BLaER1 treated with 17β-estradiol and CSF1 and Interleukin-3, amounts not matched to agents 10 nM and 100 nM (cell line): ENCODE measurements around the gene MYBPC2.

Experiments used
- H3K27ac ChIP-seq, 11 experiments: shearing (Covaris generic); formaldehyde crosslinking; 2 replicates each; pipeline ENCODE4 v1.8.1; 2022
- H3K27me3 ChIP-seq, 11 experiments: shearing (Covaris generic); formaldehyde crosslinking; 2 replicates each; pipeline ENCODE4 v1.8.1; 2022
- H3K36me3 ChIP-seq, 11 experiments: shearing (Covaris generic); formaldehyde crosslinking; 2 replicates each; pipeline ENCODE4 v1.8.1; 2022
- H3K4me1 ChIP-seq, 10 experiments: shearing (Covaris generic); formaldehyde crosslinking; 2 replicates each; pipeline ENCODE4 v1.8.1; 2022
- H3K4me2 ChIP-seq, 11 experiments: shearing (Covaris generic); formaldehyde crosslinking; 2 replicates each; pipeline ENCODE4 v1.8.1; 2022
- H3K4me3 ChIP-seq, 10 experiments: shearing (Covaris generic); formaldehyde crosslinking; 2 replicates each; pipeline ENCODE4 v1.8.1; 2022
- H3K9ac ChIP-seq, 11 experiments: shearing (Covaris generic); formaldehyde crosslinking; 2 replicates each; pipeline ENCODE4 v1.8.1; 2022
- H3K9me3 ChIP-seq, 11 experiments: shearing (Covaris generic); formaldehyde crosslinking; replicated peaks in 1 of 11; 2 replicates each; pipeline ENCODE4 v1.8.1; 2022
- H4K20me1 ChIP-seq, 11 experiments: shearing (Covaris generic); formaldehyde crosslinking; 2 replicates each; pipeline ENCODE4 v1.8.1; 2022
- Cebpa-rat ChIP-seq, 11 experiments: shearing (Covaris generic); IDR thresholded peaks; 2 replicates each; pipeline ENCODE4 v1.8.1; 2022

The MYBPC2 gene

GRCh38 chr19:50509366-50509765, 76.7 kb downstream of the MYBPC2 start:
- Histone ChIP-seq H3K9me3 (no peaks in the 10 kb centered on the region), H3K36me3 (peaks cover 0 to 14% (median 0%) of the 10 kb centered on the region in 11 experiments; a peak in 3 of 22 replicates), H3K4me1 (peaks cover 41 to 65% (median 60%) of the 10 kb centered on the region in 10 experiments), H3K9ac (peak overlapping the region in 9 of 11 experiments; percentile 46 to 90 (median 70); a peak in 15 of 22 replicates), H3K4me3 (no peak overlapping the region), H3K27ac (peak overlapping the region in 10 of 11 experiments; percentile 72 to 91 (median 85); a peak in 19 of 22 replicates), H3K4me2 (peak overlapping the region; percentile 76 to 99 (median 90)), H4K20me1 (no peaks in the 10 kb centered on the region), H3K27me3 (no peaks in the 10 kb centered on the region)
- no peak for TF ChIP-seq Cebpa-rat (IDR thresholded peaks at IDR 0.05)

DNA sequence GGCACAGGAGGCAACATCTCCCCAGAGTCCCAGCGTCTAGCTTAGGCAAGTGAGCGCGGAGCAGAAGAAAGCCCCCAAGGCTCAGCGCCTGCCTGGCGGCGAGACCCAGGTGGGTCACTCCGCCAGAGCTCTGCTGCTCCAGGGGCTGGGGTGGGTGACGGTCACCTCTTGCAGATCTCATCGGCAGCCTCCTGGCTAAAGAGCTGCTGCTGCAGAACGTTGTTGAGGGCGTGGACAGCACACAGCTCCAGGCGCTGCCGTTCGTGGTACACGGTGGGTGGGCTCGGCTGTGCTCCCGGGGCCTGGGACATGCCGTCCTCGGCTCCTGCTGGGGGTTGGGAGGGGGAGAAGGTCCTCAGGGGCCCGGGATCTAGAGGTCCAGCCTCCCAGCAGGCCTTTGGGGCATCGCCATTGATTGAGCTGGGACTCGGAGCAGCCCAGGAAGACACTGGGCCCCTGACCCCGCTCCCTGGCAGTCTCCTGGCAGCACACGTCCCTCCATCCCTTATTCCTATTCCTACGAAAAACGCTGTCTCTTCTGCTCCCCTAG, 77.5 kb downstream of the MYBPC2 start:
- Histone ChIP-seq H3K9ac (peak overlapping the region; percentile 71 to 91 (median 83)), H3K9me3 (no peaks in the 10 kb centered on the region), H3K4me2 (peak overlapping the region; percentile 76 to 99 (median 90)), H3K4me3 (peak overlapping the region; percentile 55 to 86 (median 66)), H4K20me1 (no peaks in the 10 kb centered on the region), H3K4me1 (peaks cover 41 to 74% (median 68%) of the 10 kb centered on the region in 10 experiments), H3K27ac (peak overlapping the region; percentile 82 to 93 (median 86)), H3K27me3 (no peaks in the 10 kb centered on the region), H3K36me3 (peaks cover 0 to 13% (median 0%) of the 10 kb centered on the region in 11 experiments; a peak in 3 of 22 replicates)
- TF ChIP-seq Cebpa-rat (IDR thresholded peaks at IDR 0.05) = no peak

DNA sequence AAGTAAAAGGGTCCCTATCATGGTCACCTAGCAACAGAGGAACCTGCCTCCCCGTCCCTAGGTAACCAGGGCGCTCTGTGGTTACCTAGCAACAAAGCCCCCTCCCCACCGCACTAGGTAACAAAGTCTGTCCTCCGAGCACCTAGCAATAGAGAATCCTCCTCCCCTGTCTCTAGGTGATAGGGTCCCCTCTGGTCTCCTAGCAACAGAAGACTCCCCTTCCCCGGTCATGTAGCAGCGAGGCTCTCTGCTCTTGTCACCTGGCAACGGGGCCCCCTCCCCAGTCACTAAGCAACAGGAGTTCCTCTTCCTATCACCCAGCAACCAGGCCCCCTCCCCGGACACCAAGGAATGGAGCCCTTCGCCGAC, 78.0 kb downstream of the MYBPC2 start:
- Histone ChIP-seq H3K27ac (peak overlapping the region; percentile 82 to 93 (median 86)), H3K4me3 (peak overlapping the region; percentile 55 to 86 (median 66)), H3K4me2 (peak overlapping the region; percentile 76 to 99 (median 90)), H3K27me3 (no peaks in the 10 kb centered on the region), H4K20me1 (no peaks in the 10 kb centered on the region), H3K4me1 (peaks cover 41 to 78% (median 70%) of the 10 kb centered on the region in 10 experiments), H3K9me3 (no peaks in the 10 kb centered on the region), H3K9ac (peak overlapping the region; percentile 71 to 91 (median 83)), H3K36me3 (peaks cover 0 to 8% (median 0%) of the 10 kb centered on the region in 11 experiments; a peak in 3 of 22 replicates)
- TF ChIP-seq Cebpa-rat (IDR thresholded peaks at IDR 0.05) = no peak

DNA sequence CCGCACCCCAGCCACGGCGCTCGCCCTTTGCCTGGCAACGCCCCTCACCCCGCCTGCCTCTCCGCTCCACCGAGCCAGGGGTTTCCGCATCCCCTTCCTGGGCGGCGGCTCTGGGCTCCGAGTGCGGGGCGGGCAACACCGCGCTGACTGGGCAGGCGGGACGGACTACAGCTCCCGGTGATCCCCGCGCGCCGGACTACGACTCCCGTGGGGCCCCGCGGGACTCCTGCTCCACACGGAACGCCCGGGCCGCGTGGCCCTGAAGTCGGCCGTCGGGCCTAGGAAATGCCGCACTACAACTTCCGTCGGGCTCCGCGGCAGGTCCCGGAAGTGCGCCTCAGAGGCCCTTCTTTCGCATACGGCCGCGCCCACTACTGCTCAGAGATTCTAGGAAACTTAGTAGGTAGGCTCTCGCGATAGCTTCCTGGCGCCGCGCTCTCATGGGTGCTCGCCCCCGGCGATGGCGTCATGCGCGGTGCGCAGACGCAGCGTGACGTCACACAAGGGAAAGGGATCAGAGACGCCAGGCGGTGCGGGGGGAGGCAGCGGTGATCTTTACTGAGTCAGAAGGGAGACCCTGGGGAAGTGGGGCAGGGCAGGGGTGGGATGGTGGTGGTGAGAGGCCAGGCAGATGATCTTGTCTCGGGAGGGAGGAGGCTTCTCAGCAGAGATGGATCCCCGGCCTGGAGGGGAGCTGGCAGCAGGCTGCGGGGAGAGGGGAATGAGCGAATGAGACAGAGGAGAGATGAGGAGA, 78.6 kb downstream of the MYBPC2 start, which contains the start of gene JOSD2:
JOSD2 (minus strand) TSS at position 123 of the 754 bp plus-strand sequence. CDS start 760 bp downstream, outside the sequence.
- H3K9me3 ChIP-seq = no peaks in the 10 kb centered on the region
- no peaks in the 10 kb centered on the region for H4K20me1 ChIP-seq
- H3K4me1 ChIP-seq = peaks cover 41 to 78% (median 70%) of the 10 kb centered on the region in 10 experiments
- peak within 1 kb of the TSS; percentile 55 to 86 (median 66) for H3K4me3 ChIP-seq
- H3K36me3 ChIP-seq = peaks cover 0 to 2% (median 0%) of the 10 kb centered on the region in 11 experiments; a peak in 2 of 22 replicates
- peak within 1 kb of the TSS; percentile 76 to 99 (median 90) for H3K4me2 ChIP-seq
- peak within 1 kb of the TSS; percentile 71 to 91 (median 83) for H3K9ac ChIP-seq
- peak within 1 kb of the TSS; percentile 82 to 93 (median 86) for H3K27ac ChIP-seq
- no peaks in the 10 kb centered on the region for H3K27me3 ChIP-seq
- TF ChIP-seq Cebpa-rat (IDR thresholded peaks at IDR 0.05) = no peak

DNA sequence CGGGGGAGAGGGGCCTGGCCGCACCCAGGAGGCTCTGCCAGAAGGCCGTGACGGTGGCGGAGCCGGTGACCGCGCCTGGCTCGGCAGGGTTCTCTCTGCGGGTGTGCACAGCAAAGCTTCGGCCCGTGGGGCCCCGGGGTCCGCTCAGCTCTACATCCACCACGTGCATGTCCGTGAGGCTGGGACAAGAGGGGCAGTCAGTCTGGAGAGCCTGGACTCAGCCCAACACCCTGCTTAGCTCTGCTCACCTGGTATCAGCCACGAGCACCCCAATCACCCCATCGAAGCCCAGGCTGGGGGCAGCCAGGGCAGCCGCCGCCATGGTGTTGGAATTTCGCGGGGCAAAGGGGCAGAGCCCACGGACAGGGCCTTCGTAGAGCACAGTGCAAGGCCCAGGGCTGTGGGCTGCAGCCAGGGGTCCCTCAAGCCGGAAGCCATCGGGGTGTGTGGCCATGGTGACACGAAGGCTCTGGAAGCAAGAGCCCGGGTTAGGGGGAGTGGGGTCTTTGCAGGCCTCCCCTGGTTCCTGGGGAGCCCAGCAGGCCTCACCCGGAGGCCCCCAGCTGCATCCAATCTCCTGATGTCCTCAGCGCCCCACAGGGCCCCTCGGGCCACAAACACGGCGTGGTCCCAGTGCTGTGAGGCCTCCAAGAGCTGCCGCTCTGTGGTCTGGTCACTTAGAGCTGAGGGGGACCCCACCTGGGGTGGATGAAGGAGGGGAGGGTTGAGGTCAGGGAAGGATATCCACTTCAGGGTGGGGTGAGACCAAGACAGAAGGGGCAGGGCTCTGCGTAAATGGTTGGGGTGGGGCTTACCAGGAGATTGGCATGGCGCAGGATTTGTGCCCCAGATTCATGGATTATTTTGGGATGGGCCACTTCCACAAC, 79.7 kb downstream of the MYBPC2 start:
- H3K4me2 ChIP-seq = peak overlapping the region; percentile 58 to 92 (median 82)
- no peaks in the 10 kb centered on the region for H4K20me1 ChIP-seq
- H3K4me3 ChIP-seq = peak overlapping the region; percentile 55 to 86 (median 66); a peak in 18 of 20 replicates
- TF ChIP-seq Cebpa-rat (IDR thresholded peaks at IDR 0.05) = no peak
- no peaks in the 10 kb centered on the region for H3K36me3 ChIP-seq
- no peaks in the 10 kb centered on the region; a peak in 1 of 22 replicates for H3K9me3 ChIP-seq
- no peaks in the 10 kb centered on the region for H3K27me3 ChIP-seq
- H3K4me1 ChIP-seq = peaks cover 40 to 77% (median 68%) of the 10 kb centered on the region in 10 experiments
- H3K27ac ChIP-seq = peak overlapping the region; percentile 82 to 93 (median 86)
- H3K9ac ChIP-seq = peak overlapping the region; percentile 71 to 91 (median 83); a peak in 20 of 22 replicates

- Histone ChIP-seq H3K4me1 (peaks cover 32 to 69% (median 60%) of the 10 kb centered on the region in 10 experiments), H3K27me3 (no peaks in the 10 kb centered on the region), H4K20me1 (no peaks in the 10 kb centered on the region), H3K36me3 (peaks cover 0 to 7% (median 0%) of the 10 kb centered on the region in 11 experiments; a peak in 5 of 22 replicates), H3K4me3 (no peak overlapping the region), H3K9ac (peak overlapping the region in 5 of 11 experiments; percentile 26 to 81 (median 60); a peak in 4 of 22 replicates), H3K4me2 (peak overlapping the region in 6 of 11 experiments; percentile 72 to 92 (median 84); a peak in 9 of 22 replicates), H3K27ac (peak overlapping the region in 7 of 11 experiments; percentile 41 to 91 (median 86); a peak in 12 of 22 replicates), H3K9me3 (peaks cover 0 to 8% (median 3%) of the 10 kb centered on the region in 11 experiments; a peak in 9 of 22 replicates)
- TF ChIP-seq Cebpa-rat (IDR thresholded peaks at IDR 0.05) = no peak
Observed at GRCh38 chr19:50512999-50513745, 80.5 kb downstream of the MYBPC2 start.

GRCh38 chr19:50513746-50514345, 81.2 kb downstream of the MYBPC2 start, which contains the start of gene ASPDH:
TSS of gene ASPDH (minus strand) at chr19:50513913. CDS start at chr19:50513823, 90 bp downstream.
- H3K4me1 ChIP-seq = peaks cover 25 to 62% (median 53%) of the 10 kb centered on the region in 10 experiments
- no peak for TF ChIP-seq Cebpa-rat (IDR thresholded peaks at IDR 0.05)

More at GRCh38 chr19:50513746-50514345, 81.2 kb downstream of the MYBPC2 start, which contains the start of gene ASPDH:
- peak within 1 kb of the TSS in 8 of 11 experiments; percentile 41 to 91 (median 85); a peak in 14 of 22 replicates for H3K27ac ChIP-seq
- no peaks in the 10 kb centered on the region for H4K20me1 ChIP-seq
- peaks cover 0 to 12% (median 0%) of the 10 kb centered on the region in 11 experiments; a peak in 5 of 22 replicates for H3K36me3 ChIP-seq
- H3K27me3 ChIP-seq = no peaks in the 10 kb centered on the region
- H3K4me3 ChIP-seq = no peak within 1 kb of the TSS
- peaks cover 0 to 15% (median 10%) of the 10 kb centered on the region in 11 experiments; a peak in 14 of 22 replicates for H3K9me3 ChIP-seq
- peak within 1 kb of the TSS in 10 of 11 experiments; percentile 10 to 84 (median 53); a peak in 11 of 22 replicates for H3K9ac ChIP-seq
- peak within 1 kb of the TSS in 10 of 11 experiments; percentile 29 to 92 (median 84); a peak in 19 of 22 replicates for H3K4me2 ChIP-seq
